Mammary epithelial cell (primary cell): ENCODE data around the gene TRMT44.

ENCODE experiments used
- EZH2 ChIP-seq: IDR thresholded peaks from 2 replicates; pipeline ENCODE4 v1.6.1; 2012; ENCODE audit warnings: low read length, inconsistent platforms, borderline replicate concordance
- TF ChIP-seq, protein P1 (sequence below), 2 donors: IDR thresholded peaks in 1 of 2; conservative IDR thresholded peaks in 1 of 2; 2 replicates each; pipeline ENCODE4 v1.5.1; 2011 to 2012; ENCODE audit warnings: inconsistent platforms in 2 of 2, low read length in 2 of 2, mild to moderate bottlenecking in 2 of 2, control low read depth in 1 of 2, low read depth in 1 of 2; ENCODE audit not compliant: insufficient read depth in 1 of 2; ENCODE audit errors: extremely low read depth in 1 of 2

- TF ChIP-seq, protein P1, sequence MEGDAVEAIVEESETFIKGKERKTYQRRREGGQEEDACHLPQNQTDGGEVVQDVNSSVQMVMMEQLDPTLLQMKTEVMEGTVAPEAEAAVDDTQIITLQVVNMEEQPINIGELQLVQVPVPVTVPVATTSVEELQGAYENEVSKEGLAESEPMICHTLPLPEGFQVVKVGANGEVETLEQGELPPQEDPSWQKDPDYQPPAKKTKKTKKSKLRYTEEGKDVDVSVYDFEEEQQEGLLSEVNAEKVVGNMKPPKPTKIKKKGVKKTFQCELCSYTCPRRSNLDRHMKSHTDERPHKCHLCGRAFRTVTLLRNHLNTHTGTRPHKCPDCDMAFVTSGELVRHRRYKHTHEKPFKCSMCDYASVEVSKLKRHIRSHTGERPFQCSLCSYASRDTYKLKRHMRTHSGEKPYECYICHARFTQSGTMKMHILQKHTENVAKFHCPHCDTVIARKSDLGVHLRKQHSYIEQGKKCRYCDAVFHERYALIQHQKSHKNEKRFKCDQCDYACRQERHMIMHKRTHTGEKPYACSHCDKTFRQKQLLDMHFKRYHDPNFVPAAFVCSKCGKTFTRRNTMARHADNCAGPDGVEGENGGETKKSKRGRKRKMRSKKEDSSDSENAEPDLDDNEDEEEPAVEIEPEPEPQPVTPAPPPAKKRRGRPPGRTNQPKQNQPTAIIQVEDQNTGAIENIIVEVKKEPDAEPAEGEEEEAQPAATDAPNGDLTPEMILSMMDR (conservative IDR thresholded peaks at IDR 0.05 in 1 of 2, IDR thresholded peaks at IDR 0.05 in 1 of 2; ENCODE audit: extremely low read depth in 1 of 2, insufficient read depth in 1 of 2, low read depth in 1 of 2, low read length in 2 of 2): no peak
- no peak for TF ChIP-seq EZH2
These were observed 30.0 kb downstream of the TRMT44 start for GRCh38 chr4:8470451-8471024.
